Vagina (tissue), 2 donors: ENCODE results near the gene NCCRP1. TPM values are rescaled to one million over a fixed set of nuclear protein-coding genes. Genes with fewer than 3 reads are reported as not detected.

Experiments
- DNase-seq, 2 donors: peaks; one replicate each; pipeline ENCODE4 v3.0.0-alpha.2; 2017; ENCODE audit errors: extremely low spot score in 2 of 2
- H3K27ac ChIP-seq: fragments of 200-600 bp; sonication (generic); one replicate; pipeline ENCODE4 v1.5.1; 2019
- H3K27me3 ChIP-seq: fragments of 200-600 bp; sonication (generic); one replicate; pipeline ENCODE4 v1.5.1; 2019
- H3K36me3 ChIP-seq, 2 donors: fragments of 200-600 bp; sonication (generic); one replicate each; pipeline ENCODE4 v1.5.1; 2017 to 2019
- H3K4me1 ChIP-seq: fragments of 200-600 bp; sonication (generic); one replicate; pipeline ENCODE4 v1.5.1; 2019
- H3K4me3 ChIP-seq, 2 donors: fragments of 200-600 bp; sonication (generic); 1 replicate in 1 of 2; 2 replicates in 1 of 2; pipeline ENCODE4 v1.5.1; 2016 to 2019
- H3K9me3 ChIP-seq: fragments of 200-600 bp; sonication (generic); one replicate; pipeline ENCODE4 v1.5.1; 2019
- POLR2A ChIP-seq, 2 donors: fragments of 450-650 bp; IDR thresholded peaks; one replicate each; pipeline ENCODE4 v1.6.1; 2017; ENCODE audit warnings: antibody characterized with exemption in 2 of 2, mild to moderate bottlenecking in 2 of 2, moderate library complexity in 2 of 2
- POLR2AphosphoS5 ChIP-seq, 2 donors: sonication (generic); formaldehyde crosslinking; IDR thresholded peaks; one replicate each; pipeline ENCODE4 v1.9.0; 2017; ENCODE audit warnings: antibody characterized with exemption in 2 of 2, mild to moderate bottlenecking in 2 of 2, low read depth in 1 of 2; ENCODE audit not compliant: insufficient read depth in 1 of 2
- intact Hi-C: fragments of 100-400 bp; cut with DNase I; formaldehyde crosslinking; loops from one replicate; pipeline ENCODE4 v1.15.1; 2023
- total RNA-seq: library from RNA; depleted of rRNA; stranded (reverse); fragments of >200 nt; gene quantifications from one replicate; pipeline ENCODE4 v1.2.3, GENCODE V29; 2016
- TF ChIP-seq, protein P1 (sequence below), 3 experiments: fragments of 450-650 bp in 2 of 3; fragments of 200-600 bp in 1 of 3; sonication (generic) in 1 of 3; IDR thresholded peaks; one replicate each; pipeline ENCODE4 v1.5.1; 2017 to 2019; ENCODE audit warnings: antibody characterized with exemption in 3 of 3, mild to moderate bottlenecking in 2 of 3, moderate library complexity in 2 of 3

NCCRP1 gene
- total RNA-seq, 1 donor from 2014 or later = 41.7 TPM

DNA sequence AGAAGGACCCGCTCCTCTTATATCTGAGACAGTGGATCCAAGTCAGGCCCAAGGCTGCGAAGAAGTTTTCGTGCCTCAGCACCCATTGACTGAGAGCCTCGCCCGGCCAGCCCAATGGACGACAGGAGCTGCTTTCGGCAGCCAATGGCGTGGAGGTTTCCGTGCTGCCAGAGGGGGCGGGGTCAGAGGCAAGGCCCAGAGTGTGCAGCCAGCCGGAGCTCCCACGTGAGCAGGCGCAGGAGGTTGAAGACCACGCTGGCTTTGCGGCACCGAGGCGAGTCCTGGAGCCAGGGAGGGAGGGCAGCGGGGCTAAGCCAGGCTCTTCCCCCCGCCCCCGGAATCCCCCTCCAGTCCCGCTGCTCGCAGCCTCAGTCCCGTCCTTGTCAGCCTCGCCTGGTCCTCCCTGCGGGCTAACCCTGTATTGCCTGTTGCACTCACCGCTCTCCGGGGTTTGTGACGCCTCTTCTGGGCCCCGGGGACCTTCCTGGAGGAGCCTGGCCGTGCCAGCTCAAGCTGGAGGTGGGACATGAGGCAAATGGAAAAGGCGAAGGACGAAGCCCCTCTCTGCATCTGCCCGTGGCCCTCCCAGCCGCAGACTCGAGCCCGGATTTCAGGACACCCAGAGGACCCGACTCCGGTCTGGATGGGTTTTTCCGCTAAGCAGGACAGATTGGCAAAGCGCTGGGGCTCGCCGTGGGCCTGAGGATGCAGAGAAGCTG lies 50.3 kb downstream of the NCCRP1 start:
- Histone ChIP-seq H3K9me3 (no peaks in the 10 kb centered on the region), H3K4me3 (peak overlapping the region; percentile 10 to 14), H3K4me1 (peaks cover 12% of the 10 kb centered on the region), H3K27ac (no peak overlapping the region), H3K36me3 (no peaks in the 10 kb centered on the region), H3K27me3 (peaks cover 11% of the 10 kb centered on the region)
- intact Hi-C loops = no loop called here
- TF ChIP-seq POLR2AphosphoS5 (IDR thresholded peaks at IDR 0.05; ENCODE audit: insufficient read depth in 1 of 2, low read depth in 1 of 2) (no peak), POLR2A (IDR thresholded peaks at IDR 0.05) (no peak)
- TF ChIP-seq, protein P1, sequence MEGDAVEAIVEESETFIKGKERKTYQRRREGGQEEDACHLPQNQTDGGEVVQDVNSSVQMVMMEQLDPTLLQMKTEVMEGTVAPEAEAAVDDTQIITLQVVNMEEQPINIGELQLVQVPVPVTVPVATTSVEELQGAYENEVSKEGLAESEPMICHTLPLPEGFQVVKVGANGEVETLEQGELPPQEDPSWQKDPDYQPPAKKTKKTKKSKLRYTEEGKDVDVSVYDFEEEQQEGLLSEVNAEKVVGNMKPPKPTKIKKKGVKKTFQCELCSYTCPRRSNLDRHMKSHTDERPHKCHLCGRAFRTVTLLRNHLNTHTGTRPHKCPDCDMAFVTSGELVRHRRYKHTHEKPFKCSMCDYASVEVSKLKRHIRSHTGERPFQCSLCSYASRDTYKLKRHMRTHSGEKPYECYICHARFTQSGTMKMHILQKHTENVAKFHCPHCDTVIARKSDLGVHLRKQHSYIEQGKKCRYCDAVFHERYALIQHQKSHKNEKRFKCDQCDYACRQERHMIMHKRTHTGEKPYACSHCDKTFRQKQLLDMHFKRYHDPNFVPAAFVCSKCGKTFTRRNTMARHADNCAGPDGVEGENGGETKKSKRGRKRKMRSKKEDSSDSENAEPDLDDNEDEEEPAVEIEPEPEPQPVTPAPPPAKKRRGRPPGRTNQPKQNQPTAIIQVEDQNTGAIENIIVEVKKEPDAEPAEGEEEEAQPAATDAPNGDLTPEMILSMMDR (IDR thresholded peaks at IDR 0.05) = no peak
- DNase-seq = no peak

DNA sequence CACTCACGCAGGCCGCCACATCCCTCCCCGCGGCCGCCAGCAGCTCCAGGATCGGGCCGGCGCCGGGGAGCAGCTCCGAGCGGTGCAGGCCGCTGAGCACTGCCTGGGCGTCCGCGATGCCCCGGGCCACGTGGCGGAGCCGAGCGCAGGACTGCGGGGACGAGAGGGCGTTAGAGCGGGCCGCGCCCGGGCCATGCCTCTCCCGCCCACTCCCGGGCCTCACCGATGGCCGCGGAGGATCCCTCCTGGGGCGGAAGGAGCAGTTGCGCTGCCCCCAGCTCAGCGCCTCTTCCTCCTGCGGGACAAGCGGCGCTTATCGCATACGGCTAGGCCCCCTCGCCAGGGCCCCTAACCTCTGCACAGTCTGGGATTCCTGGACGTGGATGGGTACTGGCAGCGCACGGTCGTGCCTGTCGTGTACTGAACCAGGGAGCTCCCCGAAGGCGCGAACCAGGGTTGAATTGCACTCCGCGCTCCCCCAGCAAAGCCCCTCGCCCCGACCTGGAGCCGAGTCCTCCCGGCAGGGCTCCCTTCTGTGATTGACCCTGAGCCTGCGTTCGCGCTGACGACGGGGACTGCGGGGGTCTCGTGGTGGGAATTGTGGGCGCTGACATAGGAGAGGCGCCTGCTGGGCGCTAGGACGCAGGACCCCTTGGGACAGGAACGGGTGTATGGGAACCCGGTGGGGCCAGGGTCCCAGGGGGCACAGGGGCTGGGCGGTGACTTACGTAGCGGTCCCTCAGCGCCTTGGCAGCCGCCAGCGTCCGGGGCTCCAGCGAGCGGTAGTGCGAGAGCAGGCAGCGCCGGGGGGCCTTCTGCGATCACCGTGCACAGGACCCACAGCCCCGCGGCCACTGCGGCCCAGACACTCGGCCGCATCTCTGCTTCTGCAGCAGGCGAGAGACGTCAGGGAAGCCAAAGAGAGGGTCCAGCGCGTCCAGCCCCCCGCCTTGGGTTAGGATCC lies 51.2 kb downstream of the NCCRP1 start:
- TF ChIP-seq, protein P1 (IDR thresholded peaks at IDR 0.05) = no peak
- TF ChIP-seq POLR2AphosphoS5 (IDR thresholded peaks at IDR 0.05; ENCODE audit: insufficient read depth in 1 of 2, low read depth in 1 of 2) = no peak
- TF ChIP-seq POLR2A (IDR thresholded peaks at IDR 0.05) = no peak
- no peak for DNase-seq
- H3K4me1 ChIP-seq = peaks cover 12% of the 10 kb centered on the region
- H3K9me3 ChIP-seq = no peaks in the 10 kb centered on the region
- H3K27me3 ChIP-seq = peaks cover 11% of the 10 kb centered on the region
- no peaks in the 10 kb centered on the region for H3K36me3 ChIP-seq
- H3K4me3 ChIP-seq = peak overlapping the region; percentile 10 to 14
- H3K27ac ChIP-seq = no peak overlapping the region
- intact Hi-C loops = no loop called here

DNA sequence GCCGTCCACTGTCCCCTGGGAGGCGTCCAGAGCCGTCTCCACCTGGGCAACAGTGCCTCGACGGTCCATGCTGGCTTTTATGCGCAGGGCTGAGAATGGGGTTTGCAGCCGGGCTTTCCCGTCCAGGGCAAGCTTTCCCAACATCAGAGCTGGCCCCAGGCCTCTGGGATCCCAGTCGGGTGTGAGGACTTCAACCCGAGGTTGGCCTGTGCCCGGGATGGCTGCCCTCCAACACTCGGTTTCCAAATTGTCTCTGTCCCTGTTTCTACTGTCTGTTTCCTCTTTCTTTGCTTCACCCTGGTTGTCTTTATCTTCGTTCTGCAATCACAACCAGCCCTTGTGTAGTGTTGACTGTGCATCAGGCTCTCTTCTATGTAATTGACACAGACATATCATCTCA lies 52.0 kb downstream of the NCCRP1 start, which contains the start of gene IFNL4:
Gene IFNL4 (minus strand): TSS at position 51 of the 400 bp plus-strand sequence.
- no peaks in the 10 kb centered on the region for H3K9me3 ChIP-seq
- intact Hi-C loops = no loop called here
- H3K4me1 ChIP-seq = peaks cover 12% of the 10 kb centered on the region
- peak within 1 kb of the TSS; percentile 10 to 14 for H3K4me3 ChIP-seq
- TF ChIP-seq POLR2A (IDR thresholded peaks at IDR 0.05) = no peak
- no peak for TF ChIP-seq POLR2AphosphoS5 (IDR thresholded peaks at IDR 0.05; ENCODE audit: insufficient read depth in 1 of 2, low read depth in 1 of 2)
- TF ChIP-seq, protein P1 (IDR thresholded peaks at IDR 0.05) = no peak
- peaks cover 11% of the 10 kb centered on the region for H3K27me3 ChIP-seq
- no peaks in the 10 kb centered on the region for H3K36me3 ChIP-seq
- DNase-seq = no peak
- H3K27ac ChIP-seq = no peak within 1 kb of the TSS

DNA sequence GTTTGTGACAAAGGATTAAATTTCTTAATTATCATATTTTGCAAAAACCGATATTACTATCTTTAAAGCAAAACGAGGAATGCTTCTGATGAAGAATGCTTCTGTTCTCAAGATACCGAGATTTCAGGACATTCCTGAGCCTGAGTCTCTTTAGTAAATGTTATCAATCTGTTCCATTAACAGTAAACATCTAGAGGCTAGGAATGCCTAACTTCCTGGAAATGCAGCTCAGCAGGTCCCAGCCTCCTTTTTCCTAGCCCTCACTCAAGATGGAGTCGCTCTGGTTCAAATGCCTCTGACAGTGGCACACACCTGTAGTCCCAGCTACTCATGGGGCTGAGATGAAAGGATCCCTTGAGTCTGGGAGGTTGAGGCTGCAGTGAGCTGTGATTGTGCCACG lies 54.3 kb downstream of the NCCRP1 start:
- TF ChIP-seq POLR2A (IDR thresholded peaks at IDR 0.05) (no peak), POLR2AphosphoS5 (IDR thresholded peaks at IDR 0.05; ENCODE audit: insufficient read depth in 1 of 2, low read depth in 1 of 2) (no peak)
- TF ChIP-seq, protein P1 (IDR thresholded peaks at IDR 0.05) = no peak
- H3K36me3 ChIP-seq = no peaks in the 10 kb centered on the region
- no peak for DNase-seq
- no peak overlapping the region for H3K27ac ChIP-seq
- intact Hi-C loops = no loop called here
- H3K27me3 ChIP-seq = peaks cover 11% of the 10 kb centered on the region
- H3K4me3 ChIP-seq = no peak overlapping the region
- H3K4me1 ChIP-seq = peaks cover 12% of the 10 kb centered on the region
- H3K9me3 ChIP-seq = no peaks in the 10 kb centered on the region

Other genes with a start within 250 kb of the NCCRP1 start
- gene FBXO17, start 221.2 kb upstream of the NCCRP1 start, total RNA-seq = 44.0 TPM
- gene FBXO27, start 164.4 kb upstream of the NCCRP1 start, total RNA-seq = 3.7 TPM
- not detected for gene ACP7, start 112.6 kb upstream of the NCCRP1 start, total RNA-seq
- 19.4 TPM for gene PAK4, start 71.2 kb upstream of the NCCRP1 start, total RNA-seq
- gene SYCN, start 7.3 kb downstream of the NCCRP1 start, total RNA-seq = not detected
- not detected for gene IFNL3, start 48.0 kb downstream of the NCCRP1 start, total RNA-seq
- gene IFNL4, start 51.9 kb downstream of the NCCRP1 start, total RNA-seq = not detected
- not detected for gene IFNL2, start 71.4 kb downstream of the NCCRP1 start, total RNA-seq
- gene IFNL1, start 99.4 kb downstream of the NCCRP1 start, total RNA-seq = not detected
- 3.9 TPM for gene LRFN1, start 123.9 kb downstream of the NCCRP1 start, total RNA-seq
- gene GMFG, start 139.1 kb downstream of the NCCRP1 start, total RNA-seq = 7.1 TPM
- 128 TPM for gene SAMD4B, start 145.5 kb downstream of the NCCRP1 start, total RNA-seq
- gene PAF1, start 194.1 kb downstream of the NCCRP1 start, total RNA-seq = 70.2 TPM
- 37.8 TPM for gene MED29, start 194.4 kb downstream of the NCCRP1 start, total RNA-seq
- 631 TPM for gene ZFP36, start 209.9 kb downstream of the NCCRP1 start, total RNA-seq
- 18.9 TPM for gene PLEKHG2, start 215.7 kb downstream of the NCCRP1 start, total RNA-seq
- 3,724 TPM for gene RPS16, start 239.0 kb downstream of the NCCRP1 start, total RNA-seq
- 113 TPM for gene SUPT5H, start 248.6 kb downstream of the NCCRP1 start, total RNA-seq